Islet of Langerhans (tissue), 1 donor: ENCODE results near the gene STK11IP.

Source experiments
- FAIRE-seq: peaks from one replicate; lab custom pipeline; 2011; peaks lifted over from hg19 to GRCh38; lab: Jason Lieb, UNC

Gene STK11IP, protein sequence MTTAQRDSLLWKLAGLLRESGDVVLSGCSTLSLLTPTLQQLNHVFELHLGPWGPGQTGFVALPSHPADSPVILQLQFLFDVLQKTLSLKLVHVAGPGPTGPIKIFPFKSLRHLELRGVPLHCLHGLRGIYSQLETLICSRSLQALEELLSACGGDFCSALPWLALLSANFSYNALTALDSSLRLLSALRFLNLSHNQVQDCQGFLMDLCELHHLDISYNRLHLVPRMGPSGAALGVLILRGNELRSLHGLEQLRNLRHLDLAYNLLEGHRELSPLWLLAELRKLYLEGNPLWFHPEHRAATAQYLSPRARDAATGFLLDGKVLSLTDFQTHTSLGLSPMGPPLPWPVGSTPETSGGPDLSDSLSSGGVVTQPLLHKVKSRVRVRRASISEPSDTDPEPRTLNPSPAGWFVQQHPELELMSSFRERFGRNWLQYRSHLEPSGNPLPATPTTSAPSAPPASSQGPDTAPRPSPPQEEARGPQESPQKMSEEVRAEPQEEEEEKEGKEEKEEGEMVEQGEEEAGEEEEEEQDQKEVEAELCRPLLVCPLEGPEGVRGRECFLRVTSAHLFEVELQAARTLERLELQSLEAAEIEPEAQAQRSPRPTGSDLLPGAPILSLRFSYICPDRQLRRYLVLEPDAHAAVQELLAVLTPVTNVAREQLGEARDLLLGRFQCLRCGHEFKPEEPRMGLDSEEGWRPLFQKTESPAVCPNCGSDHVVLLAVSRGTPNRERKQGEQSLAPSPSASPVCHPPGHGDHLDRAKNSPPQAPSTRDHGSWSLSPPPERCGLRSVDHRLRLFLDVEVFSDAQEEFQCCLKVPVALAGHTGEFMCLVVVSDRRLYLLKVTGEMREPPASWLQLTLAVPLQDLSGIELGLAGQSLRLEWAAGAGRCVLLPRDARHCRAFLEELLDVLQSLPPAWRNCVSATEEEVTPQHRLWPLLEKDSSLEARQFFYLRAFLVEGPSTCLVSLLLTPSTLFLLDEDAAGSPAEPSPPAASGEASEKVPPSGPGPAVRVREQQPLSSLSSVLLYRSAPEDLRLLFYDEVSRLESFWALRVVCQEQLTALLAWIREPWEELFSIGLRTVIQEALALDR

GRCh38 chr2:219597552-219598307, at the start of gene STK11IP:
Gene STK11IP (plus strand): TSS chr2:219597857. CDS start chr2:219598120, 263 bp downstream.
- peak; percentile 81 for FAIRE-seq

DNA sequence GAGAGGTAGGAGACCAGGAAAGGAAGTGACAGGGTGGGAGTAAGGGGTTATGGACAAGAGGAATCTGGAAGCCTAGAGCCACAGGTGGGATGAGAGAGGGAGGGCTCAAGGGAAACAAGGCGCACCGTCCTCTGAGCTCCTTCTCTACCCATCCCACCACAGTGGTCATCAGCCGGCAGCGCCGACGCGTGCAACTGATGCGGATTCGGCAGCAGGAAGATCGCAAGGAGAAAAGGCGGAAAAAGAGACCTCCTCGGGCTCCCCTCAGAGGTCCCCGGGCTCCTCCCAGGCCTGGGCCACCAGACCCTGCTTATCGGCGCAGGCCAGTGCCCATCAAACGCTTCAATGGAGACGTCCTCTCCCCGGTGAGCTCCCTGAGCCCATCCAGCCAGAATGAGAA, 48.7 kb upstream of the STK11IP start:
- no peak for FAIRE-seq

DNA sequence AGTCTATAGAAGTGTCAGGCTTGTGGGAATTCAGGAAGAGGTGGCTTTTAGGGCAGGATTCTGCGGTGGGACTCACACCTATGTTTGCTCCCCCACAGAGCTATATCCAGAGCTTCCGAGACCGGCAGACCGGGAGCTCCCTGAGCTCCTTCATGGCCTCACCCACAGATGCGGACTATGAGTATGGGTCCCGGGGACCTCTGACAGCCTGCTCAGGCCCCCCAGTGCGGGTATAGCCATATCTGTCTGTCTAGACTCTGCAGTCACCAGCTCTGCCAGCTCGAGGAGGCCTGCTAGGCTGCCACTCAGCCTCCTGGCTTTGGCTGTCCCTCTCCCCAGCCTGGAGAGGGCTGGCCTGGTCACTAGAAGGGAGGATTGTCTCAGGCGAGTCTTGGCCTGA, 48.0 kb upstream of the STK11IP start:
- no peak for FAIRE-seq

GRCh38 chr2:219551441-219552381, 45.9 kb upstream of the STK11IP start:
- FAIRE-seq, result no peak

GRCh38 chr2:219552382-219553167, 45.1 kb upstream of the STK11IP start:
- FAIRE-seq, result no peak

GRCh38 chr2:219553168-219553417, 44.6 kb upstream of the STK11IP start:
- FAIRE-seq, result no peak

DNA sequence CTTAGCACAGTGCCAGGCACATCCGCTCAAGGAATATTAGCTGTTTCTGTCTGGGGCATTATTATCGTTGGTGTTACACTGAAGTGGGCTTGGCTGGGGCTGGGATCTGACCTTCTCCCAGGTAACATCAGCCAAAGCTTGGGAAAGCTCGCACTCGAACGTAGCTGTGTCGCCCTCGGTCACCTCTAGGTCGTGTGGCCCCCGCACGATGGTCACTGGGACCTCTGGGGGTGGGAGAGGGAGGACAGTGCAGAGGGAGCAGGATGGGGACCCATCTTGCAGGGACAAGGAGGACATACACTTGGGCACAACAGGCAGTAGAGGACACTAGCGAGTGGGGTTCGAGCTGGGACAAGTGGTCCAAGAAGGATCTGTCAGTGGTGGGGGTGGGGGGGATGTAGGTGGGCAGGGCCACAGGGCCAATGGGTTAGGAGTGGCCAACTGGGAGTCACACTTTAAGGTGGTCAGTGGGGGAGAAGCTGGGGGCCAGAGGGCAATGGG, 44.1 kb upstream of the STK11IP start:
- no peak for FAIRE-seq

- FAIRE-seq, result no peak
These were observed 43.3 kb upstream of the STK11IP start for GRCh38 chr2:219554350-219554749.

GRCh38 chr2:219555956-219556355, 41.7 kb upstream of the STK11IP start:
- no peak for FAIRE-seq

GRCh38 chr2:219556413-219556812, 41.2 kb upstream of the STK11IP start:
- FAIRE-seq, result no peak

GRCh38 chr2:219557320-219557719, 40.3 kb upstream of the STK11IP start:
- FAIRE-seq, result no peak

- no peak for FAIRE-seq
These were observed 39.6 kb upstream of the STK11IP start for GRCh38 chr2:219557791-219558785.

GRCh38 chr2:219559156-219559915, 38.3 kb upstream of the STK11IP start:
- no peak for FAIRE-seq

GRCh38 chr2:219560037-219560892, 37.4 kb upstream of the STK11IP start:
- FAIRE-seq, result no peak

DNA sequence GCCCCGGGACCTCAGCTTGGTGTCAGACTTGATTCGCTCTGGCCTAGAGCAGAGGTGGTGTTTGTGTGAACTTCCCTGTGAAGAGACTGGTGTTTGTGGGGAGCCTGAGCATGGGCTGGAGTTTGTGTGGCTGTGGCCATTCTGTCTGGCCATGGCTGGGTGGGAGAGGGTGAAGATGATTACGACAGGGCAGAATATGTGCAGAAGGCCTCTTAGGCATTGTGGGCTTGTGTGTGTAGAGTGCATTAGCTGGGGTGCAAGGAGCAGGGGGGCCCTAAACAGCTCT, 36.8 kb upstream of the STK11IP start:
- no peak for FAIRE-seq

GRCh38 chr2:219561179-219562048, 36.2 kb upstream of the STK11IP start:
- no peak for FAIRE-seq
